HG03064 (cell line): ENCODE data around the gene VPS35.

ENCODE experiments used
- ATAC-seq: cut with Tn5 transposase; IDR thresholded peaks from one replicate; pipeline ENCODE4 v1.9.1; 2021; ENCODE audit warnings: low read depth; ENCODE audit not compliant: unreplicated experiment

VPS35 gene

GRCh38 chr16:46620266-46621005, 68.5 kb downstream of the VPS35 start:
- ATAC-seq: peak; percentile 17

GRCh38 chr16:46618516-46618915, 70.5 kb downstream of the VPS35 start:
- ATAC-seq: no peak

DNA sequence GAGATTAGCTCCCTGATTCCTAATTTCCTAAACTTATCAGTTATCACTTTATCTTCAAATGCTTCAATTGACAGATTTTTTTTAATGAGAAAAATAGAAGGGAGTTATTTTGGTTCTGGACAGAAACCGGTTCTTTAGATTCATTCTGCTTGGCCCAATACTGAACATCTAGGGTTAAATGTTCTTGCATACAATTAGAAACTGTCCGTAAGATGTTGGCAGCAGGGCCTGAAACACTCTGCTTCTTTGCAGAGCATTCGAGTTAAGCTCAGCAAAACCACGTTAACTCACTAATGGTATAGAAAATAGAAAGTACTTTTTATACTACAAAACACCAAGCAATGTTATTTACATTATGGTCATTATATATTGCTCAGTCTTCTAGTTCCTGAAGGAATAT, 75.0 kb downstream of the VPS35 start:
- no peak for ATAC-seq

DNA sequence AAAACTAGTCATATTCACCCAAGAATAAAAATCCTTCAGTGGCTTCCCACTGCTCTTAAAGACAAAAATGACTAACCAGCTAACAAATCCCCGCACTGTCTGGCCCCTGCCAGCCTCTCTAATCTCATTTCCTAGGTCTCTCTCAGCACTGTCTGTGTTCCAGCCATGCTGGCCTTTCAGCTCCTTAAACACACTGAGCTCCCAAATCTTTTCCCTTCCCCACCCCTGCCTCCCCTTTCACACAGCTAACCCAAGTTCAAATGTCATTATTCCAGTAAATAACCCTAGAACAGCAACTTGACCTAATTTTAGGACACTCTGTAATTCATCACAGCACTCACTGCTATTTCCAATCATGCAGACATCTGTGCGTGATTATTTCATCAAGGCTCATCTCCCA, 75.6 kb downstream of the VPS35 start:
- no peak for ATAC-seq

- no peak for ATAC-seq
Observed at GRCh38 chr16:46612121-46612520, 76.9 kb downstream of the VPS35 start.

DNA sequence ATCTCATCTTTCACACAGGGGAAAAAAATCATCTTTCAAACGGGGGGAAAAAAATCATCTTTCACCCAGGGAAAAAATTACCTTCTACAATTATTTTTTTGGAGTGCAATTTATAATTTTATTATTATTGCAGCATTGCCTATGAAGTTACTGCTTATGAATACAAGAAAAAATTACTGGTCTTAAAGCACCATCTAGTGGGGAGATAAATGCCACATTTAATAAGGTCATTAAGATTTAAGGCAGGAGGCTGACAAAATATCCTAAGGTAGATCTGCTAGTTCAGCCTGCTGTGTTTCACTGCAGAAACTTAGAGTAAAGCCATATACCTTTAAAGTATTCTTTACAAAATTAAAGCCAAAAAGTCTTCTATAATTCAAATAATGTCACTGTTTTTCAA, 81.4 kb downstream of the VPS35 start:
- no peak for ATAC-seq

- no peak for ATAC-seq
Observed at GRCh38 chr16:46606231-46606630, 82.7 kb downstream of the VPS35 start.
